Right lung (tissue), 5 donors: ENCODE data around the gene WARS2. TPM values are rescaled to one million over a fixed set of nuclear protein-coding genes. Genes with fewer than 3 reads are reported as not detected.

ENCODE experiments used
- DNase-seq, 2 donors: peaks; one replicate each; pipeline ENCODE4 v3.0.0-alpha.2; 2013
- polyA plus RNA-seq, 5 donors: library from polyadenylated mRNA; unstranded; fragments of 120-200 nt; gene quantifications; one replicate each; pipeline versions ENCODE4 v1.2.1 to v1.2.3, GENCODE V29; 2013; ENCODE audit warnings: inconsistent platforms in 1 of 5, low replicate concordance in 1 of 5; ENCODE audit not compliant: insufficient read length in 5 of 5, insufficient read depth in 1 of 5

Gene WARS2
- polyA plus RNA-seq, 5 donors = 13.6 to 24.5 (median 21.6) TPM

DNA sequence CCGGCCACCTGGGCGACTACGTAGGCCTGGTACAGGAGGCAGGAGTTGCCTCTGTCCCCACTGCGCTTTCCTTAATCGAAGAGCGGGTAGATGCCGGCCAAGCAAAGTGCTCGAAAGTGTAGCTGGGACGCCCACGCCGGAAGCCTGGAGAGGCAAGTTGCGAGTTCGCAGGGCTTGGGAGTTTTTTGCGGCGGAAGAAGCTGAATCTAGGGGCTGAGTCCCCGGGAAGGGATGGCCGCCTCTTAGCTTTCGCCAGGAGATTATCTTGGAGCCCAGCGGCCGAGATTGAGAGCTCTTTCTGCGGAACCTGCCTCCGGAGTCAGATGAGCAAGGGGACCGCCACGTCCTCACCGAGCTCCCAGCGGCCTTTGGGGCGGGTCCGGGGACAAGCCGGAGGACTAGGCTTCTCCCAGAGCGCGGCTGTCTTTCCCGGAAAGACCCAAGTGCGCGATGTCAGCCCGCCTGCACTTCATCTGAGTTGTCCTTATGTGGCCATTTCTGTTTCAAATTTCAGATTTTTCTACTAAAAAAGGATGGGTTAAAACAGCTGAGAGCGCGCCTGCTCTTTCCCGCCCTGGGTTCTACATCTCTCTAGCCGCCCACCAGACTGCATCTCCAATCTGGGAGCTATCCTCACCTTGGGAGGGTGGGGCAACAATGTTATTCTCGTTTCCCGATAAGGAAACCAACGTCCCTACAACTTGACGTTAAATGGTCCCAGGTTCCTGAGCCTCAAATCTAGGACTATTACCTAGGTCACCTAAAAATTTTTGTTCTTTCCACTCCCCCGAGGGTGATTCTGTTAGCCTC lies 139.9 kb downstream of the WARS2 start:
- DNase-seq = no peak

DNA sequence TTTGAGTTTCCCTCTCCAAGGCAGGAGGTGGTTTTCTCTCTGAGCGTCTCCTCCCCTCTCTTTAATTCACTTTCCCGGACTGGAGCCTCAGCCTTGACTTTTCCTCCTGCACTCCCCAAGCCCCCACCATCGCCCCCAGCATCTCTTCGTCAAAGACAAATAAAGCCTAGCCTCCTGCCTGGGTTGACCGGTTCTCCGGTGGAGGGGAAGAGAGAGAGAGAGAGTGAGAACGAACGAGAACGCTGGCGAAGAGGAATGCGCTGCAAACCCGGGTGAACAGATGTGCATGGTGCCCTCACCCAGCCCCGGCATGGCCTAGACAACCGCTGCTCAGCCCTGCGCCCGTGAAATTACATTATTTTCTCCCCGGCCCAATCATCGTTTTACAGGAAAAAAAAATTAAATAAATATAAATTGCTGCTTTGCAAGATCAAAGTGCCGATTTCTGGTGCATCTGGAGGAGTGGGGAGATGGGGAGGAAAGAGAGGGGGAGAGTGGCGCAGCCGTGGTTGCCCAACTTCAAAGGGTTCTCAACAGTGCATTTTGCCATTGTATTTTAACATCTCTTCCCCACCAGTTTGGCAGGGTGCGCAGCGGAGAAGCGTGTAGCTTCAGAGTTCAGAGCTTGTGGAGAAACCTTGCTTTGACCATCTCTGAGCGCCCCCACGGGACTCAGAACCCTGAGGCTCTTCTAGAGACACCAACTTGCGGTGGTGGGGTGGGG lies 140.9 kb downstream of the WARS2 start:
- DNase-seq = no peak

DNA sequence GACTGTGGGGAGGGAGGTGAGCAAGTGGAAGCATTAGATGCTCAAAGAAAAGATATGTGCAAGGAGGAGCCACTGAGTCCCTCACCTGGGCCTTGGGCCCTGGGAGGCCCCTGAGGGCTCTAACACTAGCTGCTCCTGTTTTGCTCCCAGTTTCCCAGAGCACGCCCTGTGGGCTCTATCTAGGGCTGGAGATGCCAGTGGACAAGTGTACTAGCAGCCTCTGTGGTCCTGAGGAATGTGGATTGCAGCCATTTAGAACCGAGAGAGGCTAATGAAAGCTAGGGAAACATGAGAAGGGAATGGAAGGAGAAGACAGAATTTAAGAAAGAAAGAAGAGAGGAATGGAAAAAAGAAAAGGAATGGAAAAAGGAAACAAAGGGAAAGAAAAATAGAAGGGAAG lies 142.3 kb downstream of the WARS2 start:
- no peak for DNase-seq

DNA sequence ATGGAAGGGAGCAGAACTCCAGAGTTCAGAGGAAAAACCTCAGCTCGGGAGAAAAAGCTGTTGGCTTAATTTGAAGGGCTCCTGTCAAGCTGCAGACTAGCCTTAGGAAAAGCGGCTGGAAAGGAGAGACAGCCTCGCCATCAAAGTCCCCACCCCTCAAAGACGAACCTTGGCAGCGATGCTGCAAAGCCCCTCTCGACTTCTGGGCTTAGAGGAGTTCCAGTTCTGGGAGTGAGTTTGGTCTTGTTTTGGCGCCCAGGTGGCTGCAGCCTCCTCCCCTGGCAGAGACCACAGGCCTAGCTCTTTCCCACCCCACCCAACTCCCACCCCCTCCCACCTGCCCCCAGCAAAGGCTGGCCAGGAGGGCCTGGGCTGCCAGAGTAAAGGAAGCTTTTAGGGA lies 143.2 kb downstream of the WARS2 start:
- no peak for DNase-seq

DNA sequence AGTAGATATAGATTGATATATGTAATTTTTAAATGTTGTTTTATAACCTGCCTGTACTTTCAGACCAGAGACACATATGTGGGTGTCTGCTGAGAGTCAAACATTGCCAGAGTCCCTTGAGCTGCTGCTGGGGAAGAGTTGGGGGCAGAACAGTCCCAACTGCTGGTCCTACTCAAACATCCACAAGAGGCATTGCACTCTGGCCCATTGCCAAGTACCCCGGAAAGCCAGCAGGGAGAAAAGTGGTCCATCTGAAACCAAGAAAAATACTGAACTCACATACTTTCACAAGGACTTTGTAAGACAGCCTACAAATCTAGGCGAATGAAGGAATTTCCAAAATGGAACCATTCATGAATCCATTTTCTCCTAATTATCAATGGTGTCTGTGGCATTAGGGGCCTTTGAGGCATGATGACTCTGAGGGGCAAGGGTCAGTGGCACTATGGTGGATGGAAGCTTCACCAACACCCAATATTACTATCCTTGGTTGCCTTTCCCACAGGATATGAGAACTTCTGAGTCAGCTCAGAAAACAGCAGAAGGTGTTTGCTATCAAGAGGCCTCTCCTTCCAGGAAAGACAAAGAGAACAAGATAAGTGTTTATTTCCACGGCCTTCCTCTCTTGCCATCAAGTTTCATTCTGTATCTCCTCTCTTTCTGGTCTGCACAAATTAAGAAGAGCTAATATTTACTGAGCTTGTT lies 145.0 kb downstream of the WARS2 start:
- DNase-seq = no peak

DNA sequence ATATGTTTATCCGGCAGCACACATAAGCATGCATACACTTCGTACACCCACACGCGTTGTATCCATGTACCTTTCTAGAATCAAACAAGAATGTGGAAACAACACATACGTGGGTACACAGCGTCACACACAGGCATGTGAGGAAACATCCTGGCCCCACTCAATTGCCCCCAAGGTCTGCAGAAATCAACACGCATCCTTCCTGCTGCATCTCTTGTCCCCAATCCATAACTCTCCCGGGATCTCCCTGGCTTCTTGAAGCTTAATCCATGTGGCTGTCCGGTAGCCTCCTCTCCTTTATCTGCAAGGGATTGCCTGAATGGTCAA lies 146.8 kb downstream of the WARS2 start:
- no peak for DNase-seq

DNA sequence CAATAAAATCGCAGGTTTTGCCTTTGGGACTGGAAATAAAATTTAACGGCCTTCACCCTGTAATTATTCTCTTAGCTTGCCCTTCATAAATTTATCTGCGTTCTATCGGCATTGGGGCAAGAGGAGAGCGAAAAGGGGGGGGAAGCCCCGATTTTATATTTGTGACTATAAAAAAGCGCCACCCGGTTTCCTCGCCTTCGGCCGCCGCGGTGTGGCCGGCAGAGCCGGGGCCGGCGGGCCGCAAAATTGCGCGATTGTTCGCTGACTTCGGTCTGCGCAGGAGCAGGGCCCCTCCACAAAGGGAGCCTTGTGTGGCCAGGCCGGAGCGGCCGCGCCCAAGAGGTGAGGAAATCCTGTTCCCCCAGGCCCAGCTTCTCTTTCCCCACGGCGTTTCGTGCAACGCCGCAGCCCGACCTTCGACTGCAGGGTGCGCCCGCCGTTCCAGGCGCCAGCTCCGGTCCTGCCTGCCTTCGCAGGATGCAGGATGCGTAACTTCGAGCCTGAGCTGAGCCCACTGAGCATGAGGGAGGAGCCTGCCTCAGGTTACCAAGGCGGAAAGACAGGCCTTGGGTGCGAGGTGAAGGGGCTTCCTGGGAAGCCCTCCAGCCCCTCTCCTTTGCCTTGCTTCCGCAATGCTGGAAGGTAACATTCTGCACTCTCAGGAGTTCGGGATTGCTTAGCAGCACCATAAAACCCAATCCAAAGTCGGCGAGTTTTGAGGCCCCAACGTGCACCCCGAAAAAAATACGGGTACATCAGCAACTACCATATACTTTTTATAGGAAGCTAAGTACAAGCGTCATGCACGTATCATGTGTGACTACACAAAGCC lies 147.4 kb downstream of the WARS2 start:
- no peak for DNase-seq

DNA sequence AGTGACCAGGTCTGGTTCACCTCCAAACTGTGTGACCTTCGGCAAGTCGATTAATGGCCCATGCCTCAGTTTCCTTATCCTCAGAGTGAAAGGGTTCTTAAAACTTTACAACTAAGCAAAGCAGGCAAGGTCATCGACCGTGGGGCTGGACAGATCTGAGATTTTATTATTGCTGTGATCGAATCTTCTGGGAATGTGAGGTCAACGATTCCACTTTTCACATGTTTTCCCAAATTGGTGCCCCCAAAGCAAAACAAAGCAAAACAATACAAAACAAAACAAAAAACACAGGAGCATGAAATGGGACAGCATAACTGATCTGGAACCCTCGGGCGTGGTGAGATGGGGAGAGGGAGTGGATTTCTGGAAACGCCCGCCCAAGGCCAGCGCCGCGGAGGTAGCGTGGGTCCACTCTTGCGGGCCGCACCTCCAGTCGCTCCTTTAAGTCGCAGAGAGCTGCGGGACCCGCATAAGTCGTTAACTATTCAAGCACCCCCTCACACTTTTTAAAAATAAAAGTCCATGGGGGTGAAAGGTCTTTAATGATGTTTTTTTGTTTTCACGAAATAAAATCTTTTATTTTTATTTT lies 148.1 kb downstream of the WARS2 start:
- no peak for DNase-seq

DNA sequence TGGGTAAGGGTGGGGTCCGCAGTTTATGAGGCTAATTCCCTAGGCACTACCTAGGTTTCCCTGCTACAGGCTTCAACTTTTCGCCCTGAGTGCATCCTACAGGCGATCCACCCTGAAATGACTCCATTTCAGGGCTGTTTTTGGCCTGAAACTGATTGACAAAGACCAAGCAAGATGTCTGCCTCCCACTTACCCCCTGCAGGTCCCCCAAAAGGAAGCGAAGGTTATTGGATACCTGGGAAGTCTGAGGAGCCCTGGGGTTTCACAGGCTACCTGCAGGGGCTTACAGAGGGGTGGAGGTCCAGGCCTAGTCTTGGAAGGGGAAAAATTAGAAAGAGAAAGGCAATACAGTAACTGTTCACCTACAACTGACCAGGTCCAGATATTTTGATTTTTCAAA lies 149.0 kb downstream of the WARS2 start:
- DNase-seq = no peak

DNA sequence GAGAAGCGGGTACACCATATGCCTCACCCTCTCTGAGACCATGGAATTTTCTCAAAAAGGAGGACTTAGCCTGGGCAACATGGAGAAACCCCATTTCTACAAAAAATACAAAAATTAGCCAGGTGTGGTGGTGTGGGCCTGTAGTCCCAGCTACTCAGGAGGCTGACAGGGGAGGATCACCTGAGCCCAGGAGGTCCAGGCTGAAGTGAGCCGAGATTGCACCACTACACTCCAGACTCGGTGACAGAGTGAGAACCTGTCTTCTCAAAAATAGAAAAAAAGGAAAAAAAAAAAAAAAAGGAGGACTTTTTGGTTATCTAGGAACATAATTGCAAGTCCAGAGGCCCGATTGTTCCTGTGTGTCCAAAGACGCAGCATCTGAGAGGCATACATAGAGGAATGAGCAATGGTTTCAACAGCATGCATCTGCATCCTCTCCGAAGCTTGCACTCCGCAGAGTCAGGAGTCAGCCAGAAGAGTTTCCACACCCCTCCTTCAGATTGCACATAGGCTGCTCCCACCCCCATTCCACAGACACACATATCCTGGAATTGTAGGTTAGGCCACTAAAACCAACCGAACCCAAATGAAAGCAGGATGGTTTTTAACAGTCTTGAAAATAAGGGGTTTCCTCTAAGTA lies 149.8 kb downstream of the WARS2 start:
- DNase-seq = no peak

DNA sequence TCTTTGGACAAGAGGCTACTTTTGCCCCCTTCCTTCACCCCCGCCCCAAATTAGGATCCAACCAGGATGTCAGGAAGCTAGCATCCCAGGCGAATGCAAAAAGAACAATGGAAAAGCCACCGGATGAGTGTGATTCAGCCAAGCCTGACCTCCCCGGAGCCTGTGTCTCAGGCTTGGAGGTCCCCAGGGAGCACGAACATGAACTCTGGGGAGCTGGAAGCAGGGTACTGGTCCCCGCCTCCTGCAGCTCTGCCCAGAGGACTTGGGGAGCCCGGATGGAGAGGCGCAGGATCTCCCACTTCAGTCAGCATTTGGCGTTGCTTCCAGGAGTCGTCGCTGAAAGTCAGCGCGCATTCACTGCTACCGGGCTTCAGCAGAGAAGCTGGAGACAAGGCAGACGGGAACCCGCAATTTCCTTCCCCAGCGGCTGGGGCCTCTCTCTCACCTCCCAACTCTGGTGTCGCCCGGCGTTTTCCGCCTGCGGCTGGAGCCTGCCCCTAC lies 150.5 kb downstream of the WARS2 start:
- no peak for DNase-seq

DNA sequence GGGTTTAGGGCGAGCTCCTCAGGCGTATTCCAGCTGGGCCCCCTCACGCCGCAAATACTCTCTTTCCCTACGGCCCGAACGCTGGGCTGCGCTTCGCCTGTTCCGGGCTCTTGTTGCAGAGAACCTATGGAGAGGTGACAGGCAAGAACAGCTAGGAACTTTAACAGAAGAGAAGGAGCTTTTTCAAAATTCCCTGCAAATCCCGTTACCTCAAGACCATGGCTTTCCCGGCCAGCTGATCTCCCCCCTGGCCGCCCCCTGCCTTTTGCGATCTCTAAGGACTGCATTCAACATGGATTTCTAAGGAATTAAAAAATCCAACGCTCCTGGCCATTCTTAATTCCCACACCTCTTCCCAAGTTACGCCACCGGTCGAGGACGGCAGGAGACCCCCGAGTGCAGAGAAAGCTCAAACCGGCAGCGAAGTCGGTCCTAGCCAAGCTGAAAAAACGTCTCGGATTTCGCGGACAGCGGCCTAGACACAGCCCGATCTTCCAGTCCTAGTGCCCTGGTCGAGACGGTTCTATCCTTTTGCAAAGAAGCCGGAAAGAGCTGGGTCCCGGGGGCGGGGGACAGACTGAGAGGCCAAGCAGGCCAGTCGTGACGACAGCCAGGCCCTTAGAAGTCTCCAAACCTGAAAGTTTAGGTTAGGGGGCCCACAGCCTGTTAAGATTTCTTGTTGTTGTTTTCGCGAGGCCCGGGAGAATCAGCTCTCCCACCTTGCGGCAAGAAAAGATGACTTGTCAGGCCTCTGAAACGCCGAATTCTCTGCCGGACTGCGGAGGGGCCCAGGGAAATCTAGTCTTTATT lies 151.2 kb downstream of the WARS2 start:
- no peak for DNase-seq

DNA sequence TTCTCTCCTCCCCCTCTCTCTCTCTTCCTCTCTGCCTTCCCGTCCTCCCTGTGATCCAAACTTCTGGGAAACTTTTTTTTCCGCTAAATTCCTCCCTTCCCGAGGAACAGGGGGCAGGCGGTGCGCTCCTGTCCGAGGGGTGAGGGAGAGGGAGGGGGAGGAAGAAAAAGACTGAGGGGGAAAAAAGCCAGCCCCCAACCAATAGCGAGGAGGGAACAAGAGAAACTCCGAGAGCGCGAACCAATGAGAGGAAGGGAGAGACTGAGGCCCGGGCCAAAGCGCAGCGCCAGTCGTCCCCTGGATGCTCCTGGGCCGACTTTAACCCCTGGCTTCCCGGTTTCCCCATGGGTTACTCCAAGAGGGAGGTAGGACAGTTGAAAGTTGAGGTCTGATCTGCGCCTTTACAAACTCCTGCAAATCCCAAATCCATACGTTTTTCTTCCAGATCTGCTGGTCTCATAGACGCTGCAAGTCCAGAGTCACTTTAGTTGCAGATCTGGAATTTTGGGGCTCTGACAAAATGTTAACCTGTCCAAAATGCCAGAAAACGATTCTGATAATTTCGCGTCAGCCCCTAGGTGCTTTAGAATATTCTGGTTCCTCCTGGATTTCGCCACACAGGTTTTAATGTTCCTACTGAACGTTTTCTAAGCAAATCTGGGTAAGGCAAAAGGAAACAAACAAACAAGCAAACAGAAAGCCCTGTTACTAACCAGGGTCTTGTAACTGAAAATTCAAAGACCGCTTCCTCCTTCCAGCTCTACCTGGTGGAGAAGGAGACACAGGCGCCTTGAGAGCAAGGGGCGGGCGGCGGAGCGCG lies 152.1 kb downstream of the WARS2 start, which contains the start of gene TBX15:
TSS of gene TBX15 (minus strand) at position 158 of the 820 bp plus-strand sequence. CDS start 548 bp downstream, outside the sequence.
- DNase-seq = no peak

DNA sequence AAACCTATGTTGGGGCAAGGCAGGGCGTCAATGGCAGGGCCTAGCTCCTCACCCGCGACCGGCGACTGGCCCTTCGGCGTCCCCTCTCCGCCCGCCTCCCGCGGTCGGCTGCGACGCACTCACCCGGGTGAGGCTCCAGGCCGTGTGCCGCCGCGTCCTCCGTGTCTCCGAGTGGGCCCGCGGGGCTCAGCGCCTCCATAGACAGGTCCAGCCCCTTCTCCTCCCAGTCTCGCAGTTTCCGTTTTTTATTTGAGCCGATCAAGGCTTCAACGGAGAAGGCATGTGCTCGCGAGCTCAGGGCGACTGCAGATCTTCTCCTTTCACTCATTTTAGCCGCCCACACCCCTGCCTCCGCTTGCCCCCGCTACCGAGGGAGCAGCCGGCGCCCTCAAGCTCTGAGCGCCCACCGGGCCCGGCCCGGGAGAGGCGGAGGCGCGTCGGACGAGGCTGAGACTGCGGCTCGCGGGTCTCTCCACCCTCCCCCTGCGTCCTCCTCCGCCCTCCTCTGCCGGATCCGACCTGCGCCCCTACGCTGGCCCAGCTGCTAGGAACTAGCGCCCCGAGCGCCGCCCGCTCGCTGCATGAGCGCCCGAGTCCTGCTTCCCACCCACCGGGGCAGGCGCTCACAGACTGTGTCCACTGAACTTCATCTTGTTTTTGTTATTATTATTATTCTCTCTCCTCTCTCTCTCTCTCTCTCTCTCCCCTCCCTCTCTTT lies 152.8 kb downstream of the WARS2 start:
- no peak for DNase-seq

DNA sequence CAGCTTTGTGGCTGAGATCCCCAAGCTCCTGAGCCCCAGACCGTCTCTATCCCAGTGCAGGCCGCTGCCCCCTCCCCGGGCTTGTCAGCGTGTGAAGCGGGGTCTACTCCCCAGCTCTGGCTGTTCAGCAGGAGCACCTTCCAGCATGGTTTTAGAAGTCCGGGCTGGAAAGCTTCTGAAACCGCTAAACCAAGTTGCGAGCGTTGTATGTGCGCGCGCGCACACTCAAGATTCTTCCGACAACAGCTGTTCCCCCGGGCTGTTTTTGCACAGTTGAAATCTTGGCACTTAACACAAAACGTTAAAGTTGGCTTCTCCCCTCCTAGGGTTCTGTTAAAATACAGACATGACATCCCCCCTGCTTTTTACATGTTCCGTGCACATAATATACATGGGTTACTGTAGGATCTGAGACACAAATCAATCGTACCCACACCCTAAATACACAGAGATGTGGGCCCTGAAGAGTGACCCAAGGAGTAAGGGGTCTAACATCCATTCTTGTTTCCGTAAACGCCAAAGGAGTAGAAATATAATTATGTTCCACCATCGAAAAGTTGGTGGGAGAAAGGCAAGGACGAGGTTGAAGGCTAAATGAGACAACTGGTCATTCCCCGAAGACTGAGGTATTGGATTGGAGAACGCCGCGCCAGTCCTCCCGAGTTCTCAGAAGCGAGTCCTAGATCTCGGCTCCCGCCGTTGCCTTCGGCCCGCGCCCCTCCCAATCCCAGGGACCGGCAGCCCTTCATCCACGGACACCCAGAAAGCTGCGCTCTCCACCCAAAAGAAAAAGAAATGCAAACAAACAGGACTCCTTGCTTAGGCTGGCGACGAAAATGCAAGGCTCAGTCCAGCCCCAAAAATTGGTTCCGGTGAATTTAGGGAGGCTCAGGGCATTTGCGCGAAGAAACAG lies 153.6 kb downstream of the WARS2 start:
- no peak for DNase-seq

DNA sequence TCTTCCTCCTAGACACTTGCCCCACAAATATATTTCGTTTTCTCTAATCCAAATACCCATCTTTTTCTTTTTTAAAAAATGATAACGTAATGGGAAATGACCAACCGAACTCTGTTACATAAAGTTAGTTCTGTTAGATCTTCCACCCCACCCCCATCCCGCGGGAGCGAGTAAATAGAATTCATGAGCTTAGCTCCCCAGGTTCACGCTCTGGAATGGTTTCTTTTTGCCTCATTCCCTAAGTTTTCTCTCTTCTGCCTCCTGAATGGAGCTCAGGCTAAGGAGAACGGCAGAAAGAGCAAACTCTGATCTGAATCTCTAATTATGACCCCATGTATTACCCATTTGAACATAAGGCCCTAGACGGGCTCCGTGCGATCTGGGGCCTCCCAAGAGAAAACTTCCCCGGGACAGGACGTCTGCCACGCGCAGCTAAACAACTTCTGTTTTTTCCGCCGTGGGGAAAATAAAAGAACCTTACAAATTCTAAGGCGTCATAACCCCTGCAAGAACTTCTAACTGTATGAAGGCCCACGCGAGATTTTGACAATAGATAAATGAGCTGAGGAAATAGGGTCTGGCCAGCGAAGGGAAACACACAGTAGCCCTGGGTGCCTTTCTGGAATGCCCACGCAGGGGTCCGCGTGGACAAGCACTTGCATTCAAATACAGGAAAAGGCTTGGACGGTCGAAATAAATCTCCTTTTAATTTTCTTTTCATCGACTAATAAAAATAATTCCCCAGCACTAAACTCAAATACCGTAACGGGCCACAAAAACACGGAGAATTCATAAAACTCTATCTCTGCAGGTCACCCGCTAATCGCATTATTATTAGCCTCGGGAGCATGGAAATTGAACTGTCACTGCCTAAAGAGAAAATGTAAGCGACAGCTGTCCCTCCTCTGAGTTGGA lies 154.6 kb downstream of the WARS2 start:
- DNase-seq = no peak
